Measurements from ENCODE around the gene ARIH1. TPM values are rescaled to one million over a fixed set of nuclear protein-coding genes. Genes with fewer than 3 reads are reported as not detected.

Gene ARIH1
- total and polyA plus RNA-seq, 2 donors (not counting 3 experiments of a cell fraction or from before 2014, with no cell fraction given) = 25.1 to 144 TPM

GRCh38 chr15:72502220-72502809 lies 28.2 kb downstream of the ARIH1 start:
- no peaks in the 10 kb centered on the region for H3K9me3 ChIP-seq (replicated peaks; ENCODE audit: control insufficient read depth, insufficient read depth, low read length)
- dilution Hi-C loops (cut with MboI; ENCODE audit: extremely low pct_ligation_motif_present, low sequenced_read_pairs) (no loop called here), intact Hi-C loops (cut with micrococcal nuclease) (no loop called here)
- no peaks in the 10 kb centered on the region for H3K4me1 ChIP-seq (ENCODE audit: control insufficient read depth, extremely low read depth, insufficient read depth, low read length)
- no peak overlapping the region for H3K4me3 ChIP-seq (replicated peaks in 1 of 3; ENCODE audit: insufficient read depth in 1 of 3, low read depth in 1 of 3, low read length in 3 of 3)
- BruUV-seq (replicated peaks) = no TSS peak
- ChIA-PET POLR2A (no interaction called here), CTCF (no interaction called here)
- H3K4me2 ChIP-seq (ENCODE audit: insufficient read depth, low read length) = no peak overlapping the region
- no peak for DNase-seq (ENCODE audit: low read depth, low spot score)
- peaks cover 0 to 3% of the 10 kb centered on the region in 2 experiments for H3K36me3 ChIP-seq (ENCODE audit: control insufficient read depth in 2 of 2, extremely low read depth in 1 of 2, insufficient read depth in 2 of 2, low read length in 2 of 2)
- no peak overlapping the region for H2AFZ ChIP-seq (ENCODE audit: low read depth, low read length)
- peaks cover 95% of the 10 kb centered on the region for H3K79me2 ChIP-seq (ENCODE audit: control insufficient read depth, insufficient read depth, low read length)
- H3K27ac ChIP-seq (ENCODE audit: insufficient read depth, low read depth, low read length) = no peak overlapping the region
- H3K9me1 ChIP-seq (replicated peaks; ENCODE audit: control insufficient read depth, extremely low read depth, insufficient read depth, low read length) = no peaks in the 10 kb centered on the region
- no peak for FAIRE-seq
- H3K9ac ChIP-seq (replicated peaks; ENCODE audit: extremely low read depth, insufficient read depth, low read length) = no peak overlapping the region
- TF ChIP-seq FOS (IDR thresholded peaks at IDR 0.05; ENCODE audit: borderline replicate concordance, insufficient read depth, low read length) = no peak
- no peak for TF ChIP-seq POLR2AphosphoS5 (IDR thresholded peaks at IDR 0.05; ENCODE audit: insufficient read depth, low read depth, low read length)
- TF ChIP-seq EZH2 (IDR thresholded peaks at IDR 0.05; ENCODE audit: borderline replicate concordance, low read depth, low read length, severe bottlenecking) = no peak
- no peak for TF ChIP-seq MYC (IDR thresholded peaks at IDR 0.05; ENCODE audit: low read depth, low read length)
- no peak for TF ChIP-seq GATA2 (IDR thresholded peaks at IDR 0.05; ENCODE audit: insufficient read depth, insufficient read length, low read depth, low read length)
- TF ChIP-seq POLR2A (IDR thresholded peaks at IDR 0.05; ENCODE audit: low read depth, low read length) = no peak
- no peak for TF ChIP-seq CTCF (IDR thresholded peaks at IDR 0.05; ENCODE audit: extremely low read depth in 1 of 2, insufficient read depth in 1 of 2, low read depth in 1 of 2, low read length in 2 of 2)
- TF ChIP-seq JUN (IDR thresholded peaks at IDR 0.05; ENCODE audit: borderline replicate concordance, insufficient read depth, insufficient read length, low read depth) = no peak
- TF ChIP-seq MAX (IDR thresholded peaks at IDR 0.05; ENCODE audit: insufficient read depth, insufficient read length) = no peak
- peaks cover 19% of the 10 kb centered on the region for H4K20me1 ChIP-seq (replicated peaks; ENCODE audit: control insufficient read depth, extremely low read depth, insufficient read depth, low read length)
- no peaks in the 10 kb centered on the region for H3K27me3 ChIP-seq (ENCODE audit: control insufficient read depth in 2 of 2, insufficient read depth in 2 of 2, low read length in 2 of 2)

Measured in endothelial cell of umbilical vein (primary cell).